Activated CD8-positive, alpha-beta memory T cell treated with anti-CD3 and anti-CD28 coated beads, Interleukin-2, amount 50 U/mL, for 24 hours (primary cell): ENCODE measurements around the gene ZDHHC11.
"Not testable (repeated sequence)": the region's sequence is repeated elsewhere in the genome, so short reads cannot be mapped to it uniquely, and the experiment has no call there.

Experiments used
- DNase-seq: peaks from one replicate; pipeline ENCODE4 v3.0.0-alpha.2; 2020; ENCODE audit errors: extremely low read depth

ZDHHC11 gene

GRCh38 chr5:776862-777711, 73.7 kb downstream of the ZDHHC11 start:
- no peak for DNase-seq

GRCh38 chr5:775961-776861, 74.6 kb downstream of the ZDHHC11 start:
- no peak for DNase-seq

- not testable (repeated sequence) for DNase-seq
Observed at GRCh38 chr5:775595-775960, 75.2 kb downstream of the ZDHHC11 start.

GRCh38 chr5:774854-775505, 75.8 kb downstream of the ZDHHC11 start:
- DNase-seq = not testable (repeated sequence)

GRCh38 chr5:774304-774703, 76.5 kb downstream of the ZDHHC11 start:
- DNase-seq = not testable (repeated sequence)

- DNase-seq = no peak
Observed at GRCh38 chr5:773517-774264, 77.1 kb downstream of the ZDHHC11 start.

- DNase-seq = not testable (repeated sequence)
Observed at GRCh38 chr5:772931-773330, 77.9 kb downstream of the ZDHHC11 start.

GRCh38 chr5:772547-772890, 78.3 kb downstream of the ZDHHC11 start:
- not testable (repeated sequence) for DNase-seq

GRCh38 chr5:771841-772546, 78.8 kb downstream of the ZDHHC11 start:
- DNase-seq = not testable (repeated sequence)

GRCh38 chr5:771087-771781, 79.6 kb downstream of the ZDHHC11 start:
- not testable (repeated sequence) for DNase-seq

GRCh38 chr5:770585-770984, 80.2 kb downstream of the ZDHHC11 start:
- DNase-seq = not testable (repeated sequence)

GRCh38 chr5:769485-770145, 81.2 kb downstream of the ZDHHC11 start:
- DNase-seq = not testable (repeated sequence)

GRCh38 chr5:766666-767431, 83.9 kb downstream of the ZDHHC11 start:
- no peak for DNase-seq

- no peak for DNase-seq
Observed at GRCh38 chr5:765948-766631, 84.7 kb downstream of the ZDHHC11 start.

- no peak for DNase-seq
Observed at GRCh38 chr5:763998-764781, 86.6 kb downstream of the ZDHHC11 start.

- DNase-seq = no peak
Observed at GRCh38 chr5:763397-763796, 87.4 kb downstream of the ZDHHC11 start.

GRCh38 chr5:762996-763395, 87.8 kb downstream of the ZDHHC11 start:
- DNase-seq = not testable (repeated sequence)
